Keratinocyte (primary cell): Measurements from ENCODE around the gene STK4. TPM values are rescaled to one million over a fixed set of nuclear protein-coding genes. Genes with fewer than 3 reads are reported as not detected.

Experiments
- DNase-seq: peaks from one replicate; pipeline ENCODE4 v3.0.0-alpha.2; 2011; ENCODE audit warnings: low read depth, missing footprints, low spot score
- FAIRE-seq: peaks from 2 replicates; lab custom pipeline; 2011; peaks lifted over from hg19 to GRCh38; lab: Jason Lieb, UNC
- H2AFZ ChIP-seq: 2 replicates; pipeline ENCODE4 v1.6.0; 2012; ENCODE audit warnings: low read length, control low read depth, inconsistent platforms; ENCODE audit not compliant: control insufficient read depth
- H3K27ac ChIP-seq: 2 replicates; pipeline ENCODE4 v1.5.1; 2011; ENCODE audit warnings: low read length; ENCODE audit not compliant: control insufficient read depth, insufficient read depth
- H3K27me3 ChIP-seq: 3 replicates; pipeline ENCODE4 v1.6.0; 2011; ENCODE audit warnings: low read length; ENCODE audit not compliant: control insufficient read depth, insufficient read depth; ENCODE audit errors: extremely low read depth
- H3K36me3 ChIP-seq, 2 experiments: 2 replicates in 1 of 2; 3 replicates in 1 of 2; pipeline ENCODE4 v1.5.1; 2011; ENCODE audit warnings: low read length in 2 of 2, mild to moderate bottlenecking in 1 of 2; ENCODE audit not compliant: control insufficient read depth in 2 of 2, insufficient read depth in 2 of 2; ENCODE audit errors: extremely low read depth in 1 of 2
- H3K4me1 ChIP-seq: 3 replicates; pipeline ENCODE4 v1.5.1; 2011; ENCODE audit warnings: low read length; ENCODE audit not compliant: control insufficient read depth, insufficient read depth; ENCODE audit errors: extremely low read depth
- H3K4me2 ChIP-seq: 3 replicates; pipeline ENCODE4 v1.6.0; 2011; ENCODE audit warnings: low read depth, low read length; ENCODE audit not compliant: control insufficient read depth, insufficient read depth; ENCODE audit errors: extremely low read depth
- H3K4me3 ChIP-seq, 3 experiments: fragments of 200-600 bp in 1 of 3; sonication (generic) in 1 of 3; 2 replicates in 2 of 3; 3 replicates in 1 of 3; pipeline ENCODE4 v1.5.1; 2011 to 2016; ENCODE audit warnings: low read length in 3 of 3, mild to moderate bottlenecking in 3 of 3, control low read depth in 2 of 3, inconsistent platforms in 1 of 3, low read depth in 1 of 3, mixed read lengths in 1 of 3, mixed run types in 1 of 3, moderate library complexity in 1 of 3; ENCODE audit not compliant: control insufficient read depth in 2 of 3, insufficient read depth in 2 of 3; ENCODE audit errors: extremely low read depth in 1 of 3
- H3K79me2 ChIP-seq: 2 replicates; pipeline ENCODE4 v1.6.0; 2012; ENCODE audit warnings: low read length; ENCODE audit not compliant: control insufficient read depth, insufficient read depth
- H3K9ac ChIP-seq: 3 replicates; pipeline ENCODE4 v1.6.0; 2011; ENCODE audit warnings: low read length; ENCODE audit not compliant: control insufficient read depth, insufficient read depth; ENCODE audit errors: extremely low read depth
- H3K9me1 ChIP-seq: 3 replicates; pipeline ENCODE4 v1.6.0; 2011; ENCODE audit warnings: low read length; ENCODE audit not compliant: control insufficient read depth, insufficient read depth; ENCODE audit errors: extremely low read depth
- H3K9me3 ChIP-seq: 2 replicates; pipeline ENCODE4 v1.5.1; 2012; ENCODE audit warnings: low read depth, low read length; ENCODE audit not compliant: control insufficient read depth
- H4K20me1 ChIP-seq: 3 replicates; pipeline ENCODE4 v1.6.0; 2011; ENCODE audit warnings: low read length; ENCODE audit not compliant: control insufficient read depth, insufficient read depth; ENCODE audit errors: extremely low read depth
- EZH2 ChIP-seq: IDR thresholded peaks from one replicate; pipeline ENCODE4 v1.6.1; 2012; ENCODE audit warnings: inconsistent platforms, mild to moderate bottlenecking, low read length, moderate library complexity
- dilution Hi-C: fragments of 300-500 bp; cut with MboI; formaldehyde crosslinking; loops from one replicate; pipeline ENCODE4 v1.7.0; 2020; ENCODE audit warnings: low sequenced_read_pairs; ENCODE audit not compliant: extremely low pct_ligation_motif_present
- polyA plus RNA-seq, 5 experiments: library from polyadenylated mRNA; depleted of rRNA in 3 of 5; stranded (reverse) in 3 of 5; stranded (forward) in 1 of 5; unstranded in 1 of 5; fragments of >200 nt; gene quantifications; 1 replicate in 1 of 5; 2 replicates in 3 of 5; 3 replicates in 1 of 5; pipeline versions ENCODE4 v1.2.1 to v1.2.3, GENCODE V29; 2011 to 2012; ENCODE audit warnings: missing spikeins in 2 of 5, low read depth in 1 of 5, low replicate concordance in 1 of 5
- TF ChIP-seq, protein P1 (sequence below), 3 experiments: IDR thresholded peaks in 1 of 3; conservative IDR thresholded peaks in 1 of 3; optimal IDR thresholded peaks in 1 of 3; 2 replicates in 2 of 3; 3 replicates in 1 of 3; pipeline versions ENCODE3 to v1.5.1; 2011; ENCODE audit warnings: low read length in 3 of 3, mild to moderate bottlenecking in 3 of 3, moderate library complexity in 2 of 3, control low read depth in 1 of 3, inconsistent platforms in 1 of 3; ENCODE audit not compliant: insufficient read depth in 2 of 3; ENCODE audit errors: extremely low read depth in 1 of 3

Gene STK4
- polyA plus RNA-seq, 1 donor (not counting 4 experiments of a cell fraction or from before 2014, with no cell fraction given) = 30.5 TPM

DNA sequence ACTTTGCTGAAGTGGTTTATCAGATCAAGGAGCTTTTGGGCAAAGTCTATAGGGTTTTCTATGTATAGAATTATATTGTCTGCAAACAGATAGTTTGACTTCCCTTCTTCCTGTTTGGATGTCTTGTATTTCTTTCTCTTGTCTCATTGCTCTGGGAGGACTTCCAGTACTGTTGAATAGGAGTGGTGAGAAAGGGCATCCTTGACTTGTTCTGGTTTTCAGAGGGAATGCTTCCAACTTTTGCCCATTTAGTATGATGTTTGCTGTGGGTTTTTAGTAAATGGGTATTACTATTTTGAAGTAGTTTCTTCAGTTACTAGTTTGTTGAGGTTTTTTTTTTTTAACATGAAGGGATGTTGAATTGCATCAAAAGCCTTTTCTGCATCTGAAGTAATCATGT is 98.5 kb downstream of the STK4 start:
- no peak overlapping the region for H3K9ac ChIP-seq
- no peak overlapping the region for H3K4me2 ChIP-seq
- no peaks in the 10 kb centered on the region for H3K9me3 ChIP-seq
- TF ChIP-seq, protein P1, sequence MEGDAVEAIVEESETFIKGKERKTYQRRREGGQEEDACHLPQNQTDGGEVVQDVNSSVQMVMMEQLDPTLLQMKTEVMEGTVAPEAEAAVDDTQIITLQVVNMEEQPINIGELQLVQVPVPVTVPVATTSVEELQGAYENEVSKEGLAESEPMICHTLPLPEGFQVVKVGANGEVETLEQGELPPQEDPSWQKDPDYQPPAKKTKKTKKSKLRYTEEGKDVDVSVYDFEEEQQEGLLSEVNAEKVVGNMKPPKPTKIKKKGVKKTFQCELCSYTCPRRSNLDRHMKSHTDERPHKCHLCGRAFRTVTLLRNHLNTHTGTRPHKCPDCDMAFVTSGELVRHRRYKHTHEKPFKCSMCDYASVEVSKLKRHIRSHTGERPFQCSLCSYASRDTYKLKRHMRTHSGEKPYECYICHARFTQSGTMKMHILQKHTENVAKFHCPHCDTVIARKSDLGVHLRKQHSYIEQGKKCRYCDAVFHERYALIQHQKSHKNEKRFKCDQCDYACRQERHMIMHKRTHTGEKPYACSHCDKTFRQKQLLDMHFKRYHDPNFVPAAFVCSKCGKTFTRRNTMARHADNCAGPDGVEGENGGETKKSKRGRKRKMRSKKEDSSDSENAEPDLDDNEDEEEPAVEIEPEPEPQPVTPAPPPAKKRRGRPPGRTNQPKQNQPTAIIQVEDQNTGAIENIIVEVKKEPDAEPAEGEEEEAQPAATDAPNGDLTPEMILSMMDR (optimal IDR thresholded peaks at IDR 0.05 in 1 of 3, IDR thresholded peaks at IDR 0.05 in 1 of 3, conservative IDR thresholded peaks at IDR 0.05 in 1 of 3; ENCODE audit: extremely low read depth in 1 of 3, insufficient read depth in 2 of 3, low read length in 3 of 3) = no peak
- TF ChIP-seq EZH2 = no peak
- H3K27ac ChIP-seq = no peak overlapping the region
- H4K20me1 ChIP-seq = no peaks in the 10 kb centered on the region
- peaks cover 40% of the 10 kb centered on the region for H3K4me1 ChIP-seq
- H3K79me2 ChIP-seq = peaks cover 12% of the 10 kb centered on the region
- H3K27me3 ChIP-seq = no peaks in the 10 kb centered on the region
- H3K9me1 ChIP-seq = no peaks in the 10 kb centered on the region
- DNase-seq (no peak), FAIRE-seq (no peak)
- no peak overlapping the region for H2AFZ ChIP-seq
- dilution Hi-C loops = no loop called here
- no peak overlapping the region for H3K4me3 ChIP-seq
- H3K36me3 ChIP-seq = no peaks in the 10 kb centered on the region

DNA sequence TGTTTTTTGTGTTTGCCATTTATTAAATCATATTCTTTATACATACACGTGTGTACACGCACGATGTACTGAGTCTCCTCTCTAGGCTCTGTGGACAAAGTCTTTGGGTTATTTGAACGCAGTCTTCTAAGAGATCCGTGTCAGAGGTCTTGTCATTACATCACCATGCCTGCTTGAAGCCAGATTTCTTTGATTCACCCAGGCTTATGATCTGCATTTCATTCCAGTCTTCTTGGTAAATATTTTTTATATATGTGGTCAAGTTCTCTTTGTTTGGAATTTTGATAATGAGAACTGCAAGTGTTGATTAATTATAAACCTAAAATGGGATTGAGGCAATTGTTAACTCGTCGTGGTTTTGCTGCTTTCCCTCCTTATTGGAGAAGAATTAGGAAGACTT is 100.1 kb downstream of the STK4 start:
- H3K27ac ChIP-seq = no peak overlapping the region
- H3K36me3 ChIP-seq = no peaks in the 10 kb centered on the region
- DNase-seq (no peak), FAIRE-seq (no peak)
- H4K20me1 ChIP-seq = no peaks in the 10 kb centered on the region
- no peaks in the 10 kb centered on the region for H3K27me3 ChIP-seq
- no peak overlapping the region for H3K9ac ChIP-seq
- no peaks in the 10 kb centered on the region for H3K9me3 ChIP-seq
- no peak overlapping the region for H3K4me3 ChIP-seq
- dilution Hi-C loops = no loop called here
- H3K79me2 ChIP-seq = peaks cover 12% of the 10 kb centered on the region
- H3K9me1 ChIP-seq = no peaks in the 10 kb centered on the region
- TF ChIP-seq EZH2 = no peak
- TF ChIP-seq, protein P1 (optimal IDR thresholded peaks at IDR 0.05 in 1 of 3, IDR thresholded peaks at IDR 0.05 in 1 of 3, conservative IDR thresholded peaks at IDR 0.05 in 1 of 3; ENCODE audit: extremely low read depth in 1 of 3, insufficient read depth in 2 of 3, low read length in 3 of 3) = no peak
- no peak overlapping the region for H2AFZ ChIP-seq
- peaks cover 33% of the 10 kb centered on the region for H3K4me1 ChIP-seq
- H3K4me2 ChIP-seq = no peak overlapping the region
